K562 (cell line): ENCODE data around the gene ARID3B. TPM values are rescaled to one million over a fixed set of nuclear protein-coding genes. Genes with fewer than 3 reads are reported as not detected.
A peak's percentile ranks its signal among the peaks of the same experiment; 100 is the strongest.

Experiments used
- CEBPG ChIP-seq, 3 experiments: fragments of 200-800 bp in 1 of 3; sonication (Bioruptor generic) in 1 of 3; sonication (generic) in 1 of 3; formaldehyde crosslinking in 1 of 3; IDR thresholded peaks in 2 of 3; conservative IDR thresholded peaks in 1 of 3; 2 replicates each; pipeline versions ENCODE4 v1.6.1 to v1.8.0; 2016 to 2022; ENCODE audit warnings: missing compliant biosample characterization in 2 of 3, missing genetic modification characterization in 2 of 3, mild to moderate bottlenecking in 1 of 3, missing genetic modification reagents in 1 of 3
- KAT8 ChIP-seq: fragments of 450-650 bp; IDR thresholded peaks from 2 replicates; pipeline ENCODE4 v1.6.1; 2016; ENCODE audit warnings: low read depth, mild to moderate bottlenecking
- KLF10 ChIP-seq: fragments of 250-450 bp; sonication (Bioruptor Pico); IDR thresholded peaks from 2 replicates; pipeline ENCODE4 v1.6.1; 2021; ENCODE audit warnings: matching md5 sums
- MNT ChIP-seq, 2 experiments: fragments of 450-650 bp; conservative IDR thresholded peaks; 2 replicates each; pipeline ENCODE4 v1.6.1; 2017; ENCODE audit warnings: mild to moderate bottlenecking in 2 of 2, moderate library complexity in 2 of 2
- NCOR1 ChIP-seq: fragments of 450-650 bp; IDR thresholded peaks from 2 replicates; pipeline ENCODE4 v1.6.1; 2016; ENCODE audit warnings: mild to moderate bottlenecking, moderate library complexity
- TAF9B ChIP-seq: fragments of 450-650 bp; IDR thresholded peaks from 2 replicates; pipeline ENCODE4 v1.6.1; 2018; ENCODE audit warnings: mild to moderate bottlenecking; ENCODE audit not compliant: partially characterized antibody
- ZNF253 ChIP-seq: fragments of 250-450 bp; sonication (Bioruptor Pico); conservative IDR thresholded peaks from 2 replicates; pipeline ENCODE4 v1.6.1; 2021; ENCODE audit warnings: mild to moderate bottlenecking
- ZNF398 ChIP-seq: fragments of 250-450 bp; sonication (Bioruptor Pico); IDR thresholded peaks from 2 replicates; pipeline ENCODE4 v1.8.0; 2021; ENCODE audit warnings: moderate library complexity, mild to moderate bottlenecking, inconsistent platforms
- ZNF41 ChIP-seq: fragments of 250-450 bp; sonication (Bioruptor Pico); conservative IDR thresholded peaks from 2 replicates; pipeline ENCODE4 v1.4.0; 2020; ENCODE audit warnings: mild to moderate bottlenecking
- polyA plus RNA-seq, 8 experiments: library from polyadenylated mRNA; depleted of rRNA in 4 of 8; stranded (reverse) in 5 of 8; unstranded in 3 of 8; fragments of >200 nt; fragmentation: Nextera tagmentation in 2 of 8; fragmentation: Illumina TruSeq in 1 of 8; extraction: Ambion mirVana in 2 of 8; extraction: Trizol in 1 of 8; gene quantifications; 2 replicates each; pipeline versions ENCODE4 v1.2.1 to v1.2.3, GENCODE V29; 2011 to 2014; ENCODE audit warnings: inconsistent platforms in 1 of 8, missing spikeins in 1 of 8
- total RNA-seq, 7 experiments: library from RNA; depleted of rRNA in 6 of 7; stranded (reverse); fragments of >200 nt in 6 of 7; fragmentation: Illumina TruSeq in 2 of 7; extraction: Trizol in 2 of 7; gene quantifications; 2 replicates each; pipeline versions ENCODE4 v1.2.1 to v1.2.3, GENCODE V29; 2011 to 2021; ENCODE audit warnings: low replicate concordance in 1 of 7
- TF ChIP-seq, protein P1 (sequence below): sonication (generic); formaldehyde crosslinking; IDR thresholded peaks from 2 replicates; pipeline ENCODE4 v1.8.0; 2023; ENCODE audit warnings: missing genetic modification reagents, mild to moderate bottlenecking, borderline replicate concordance
- TF ChIP-seq, protein P2 (sequence below): fragments of 250-450 bp; sonication (Bioruptor Pico); IDR thresholded peaks from 2 replicates; pipeline ENCODE4 v1.5.0; 2021; ENCODE audit warnings: mild to moderate bottlenecking, moderate library complexity

The ARID3B gene
- total and polyA plus RNA-seq, 9 of the 15 experiments (the other 6 are each of a cell fraction or from before 2014, with no cell fraction given), result 0.32 to 15.1 (median 7.1) TPM

DNA sequence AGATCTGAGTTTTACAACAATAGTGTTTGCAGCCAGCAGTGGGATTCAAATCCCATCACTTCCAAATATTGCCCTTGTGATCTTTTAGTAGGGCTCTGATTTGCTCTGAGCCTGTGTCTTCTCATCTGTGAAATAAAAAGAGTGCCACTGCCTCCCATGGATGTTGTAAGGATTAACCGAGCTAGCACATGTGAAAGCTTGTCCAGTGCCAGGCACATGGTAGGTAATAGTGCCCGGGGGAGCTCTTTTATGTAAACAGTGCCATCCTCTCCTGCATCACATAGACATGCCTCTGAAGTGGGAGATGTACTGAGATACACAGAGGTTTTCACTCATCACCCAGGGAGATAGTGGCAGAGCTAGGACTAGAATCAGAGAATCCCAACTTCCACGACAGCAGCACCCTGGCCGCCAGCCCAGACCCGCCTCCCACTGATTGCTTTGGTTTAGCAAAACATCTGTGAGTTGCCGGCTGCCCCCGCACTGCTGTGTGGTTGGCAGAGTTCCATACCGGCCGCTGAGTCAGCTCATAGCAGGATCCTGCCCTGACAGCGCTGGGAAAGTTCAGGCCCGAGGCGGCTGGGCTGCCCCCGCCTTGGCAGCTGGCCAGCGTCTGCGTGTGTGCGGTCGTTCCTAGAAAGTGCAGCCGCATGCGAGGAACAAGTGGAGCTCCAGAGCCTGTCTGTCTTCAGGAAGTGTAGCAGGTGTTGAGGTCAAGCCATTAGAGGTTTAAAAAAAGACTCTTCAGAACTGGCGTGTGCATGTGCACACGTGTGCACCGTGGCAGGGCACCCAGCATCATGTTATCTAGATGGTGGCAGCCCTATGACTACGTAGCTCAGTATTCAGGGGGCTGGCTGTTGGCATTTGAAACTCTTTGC, 5.0 kb downstream of the ARID3B start (continued):
- TF ChIP-seq MNT (conservative IDR thresholded peaks at IDR 0.05) (peak; percentile 96 to 99), CEBPG (CRISPR knock-in tag; IDR thresholded peaks at IDR 0.05) (no peak), CEBPG (tag; conservative IDR thresholded peaks at IDR 0.05 in 1 of 2, IDR thresholded peaks at IDR 0.05 in 1 of 2) (no peak), ZNF398 (CRISPR knock-in tag) (no peak), KAT8 (no peak), KLF10 (no peak), ZNF253 (CRISPR knock-in tag) (no peak), ZNF41 (CRISPR knock-in tag) (no peak), TAF9B (peak; percentile 100), NCOR1 (peak; percentile 100)
- TF ChIP-seq, protein P1, sequence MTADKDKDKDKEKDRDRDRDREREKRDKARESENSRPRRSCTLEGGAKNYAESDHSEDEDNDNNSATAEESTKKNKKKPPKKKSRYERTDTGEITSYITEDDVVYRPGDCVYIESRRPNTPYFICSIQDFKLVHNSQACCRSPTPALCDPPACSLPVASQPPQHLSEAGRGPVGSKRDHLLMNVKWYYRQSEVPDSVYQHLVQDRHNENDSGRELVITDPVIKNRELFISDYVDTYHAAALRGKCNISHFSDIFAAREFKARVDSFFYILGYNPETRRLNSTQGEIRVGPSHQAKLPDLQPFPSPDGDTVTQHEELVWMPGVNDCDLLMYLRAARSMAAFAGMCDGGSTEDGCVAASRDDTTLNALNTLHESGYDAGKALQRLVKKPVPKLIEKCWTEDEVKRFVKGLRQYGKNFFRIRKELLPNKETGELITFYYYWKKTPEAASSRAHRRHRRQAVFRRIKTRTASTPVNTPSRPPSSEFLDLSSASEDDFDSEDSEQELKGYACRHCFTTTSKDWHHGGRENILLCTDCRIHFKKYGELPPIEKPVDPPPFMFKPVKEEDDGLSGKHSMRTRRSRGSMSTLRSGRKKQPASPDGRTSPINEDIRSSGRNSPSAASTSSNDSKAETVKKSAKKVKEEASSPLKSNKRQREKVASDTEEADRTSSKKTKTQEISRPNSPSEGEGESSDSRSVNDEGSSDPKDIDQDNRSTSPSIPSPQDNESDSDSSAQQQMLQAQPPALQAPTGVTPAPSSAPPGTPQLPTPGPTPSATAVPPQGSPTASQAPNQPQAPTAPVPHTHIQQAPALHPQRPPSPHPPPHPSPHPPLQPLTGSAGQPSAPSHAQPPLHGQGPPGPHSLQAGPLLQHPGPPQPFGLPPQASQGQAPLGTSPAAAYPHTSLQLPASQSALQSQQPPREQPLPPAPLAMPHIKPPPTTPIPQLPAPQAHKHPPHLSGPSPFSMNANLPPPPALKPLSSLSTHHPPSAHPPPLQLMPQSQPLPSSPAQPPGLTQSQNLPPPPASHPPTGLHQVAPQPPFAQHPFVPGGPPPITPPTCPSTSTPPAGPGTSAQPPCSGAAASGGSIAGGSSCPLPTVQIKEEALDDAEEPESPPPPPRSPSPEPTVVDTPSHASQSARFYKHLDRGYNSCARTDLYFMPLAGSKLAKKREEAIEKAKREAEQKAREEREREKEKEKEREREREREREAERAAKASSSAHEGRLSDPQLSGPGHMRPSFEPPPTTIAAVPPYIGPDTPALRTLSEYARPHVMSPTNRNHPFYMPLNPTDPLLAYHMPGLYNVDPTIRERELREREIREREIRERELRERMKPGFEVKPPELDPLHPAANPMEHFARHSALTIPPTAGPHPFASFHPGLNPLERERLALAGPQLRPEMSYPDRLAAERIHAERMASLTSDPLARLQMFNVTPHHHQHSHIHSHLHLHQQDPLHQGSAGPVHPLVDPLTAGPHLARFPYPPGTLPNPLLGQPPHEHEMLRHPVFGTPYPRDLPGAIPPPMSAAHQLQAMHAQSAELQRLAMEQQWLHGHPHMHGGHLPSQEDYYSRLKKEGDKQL (CRISPR knock-in tag), result no peak
- TF ChIP-seq, protein P2, sequence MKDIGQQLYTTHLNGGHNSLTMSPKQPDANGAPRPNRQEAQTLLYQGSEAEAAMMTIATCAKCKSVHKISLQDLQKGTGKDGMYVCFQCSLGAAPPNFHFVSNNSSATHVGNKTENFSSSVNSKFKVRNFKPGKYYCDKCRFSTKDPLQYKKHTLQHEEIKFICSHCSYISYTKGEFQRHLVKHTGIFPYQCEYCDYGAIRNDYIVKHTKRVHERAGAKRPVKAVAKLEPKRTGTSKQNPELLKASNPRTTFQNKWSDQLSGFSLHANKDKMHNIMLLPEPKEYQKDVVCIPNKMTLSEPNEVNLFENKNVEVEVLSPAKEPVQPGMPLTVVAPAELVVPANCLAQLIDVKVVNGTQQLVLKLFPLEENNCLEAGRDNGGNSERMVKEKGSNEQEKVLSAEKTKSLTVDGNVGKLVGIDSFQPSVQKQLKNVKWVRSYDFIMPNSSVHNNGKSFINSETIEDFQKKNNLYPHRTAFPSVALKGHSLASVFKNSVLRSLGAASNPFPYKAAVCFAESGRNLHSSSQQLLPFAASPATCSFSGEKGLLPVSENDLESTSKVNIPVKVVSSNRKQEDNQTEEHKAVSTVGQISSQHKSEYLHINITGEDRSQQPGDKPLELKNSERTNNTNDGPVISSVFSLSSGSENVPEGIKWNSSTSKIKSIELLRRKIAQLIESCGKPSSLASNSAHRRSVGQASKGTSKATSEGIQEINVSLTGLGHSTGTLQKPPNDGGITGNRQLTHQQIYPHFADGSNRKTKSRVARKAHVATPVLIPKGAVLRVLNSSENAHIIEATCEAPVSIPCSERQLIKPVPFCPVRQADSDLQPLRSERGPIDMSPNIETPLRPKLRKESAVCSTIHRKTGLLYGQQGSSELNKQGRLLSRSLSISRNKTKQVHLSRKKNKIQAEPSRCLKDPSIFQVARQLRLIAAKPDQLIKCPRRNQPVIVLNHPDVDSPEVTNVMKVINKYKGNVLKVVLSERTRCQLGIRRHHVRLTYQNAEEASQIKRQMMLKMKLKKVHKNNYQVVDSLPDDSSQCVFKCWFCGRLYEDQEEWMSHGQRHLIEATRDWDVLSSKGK (CRISPR knock-in tag), result no peak
